GM18909 (cell line): ENCODE results near the gene CAPSL.
"Not testable (repeated sequence)": the region's sequence is repeated elsewhere in the genome, so short reads cannot be mapped to it uniquely, and the experiment has no call there.

Experiments
- ATAC-seq: cut with Tn5 transposase; IDR thresholded peaks from one replicate; pipeline ENCODE4 v1.9.1; 2021; ENCODE audit warnings: mild to moderate bottlenecking; ENCODE audit not compliant: unreplicated experiment, poor library complexity

Gene CAPSL

GRCh38 chr5:35938568-35939227, at the start of gene CAPSL:
Gene CAPSL, minus strand, starts transcription at chr5:35938622. Its CDS starts 17,502 bp downstream, at chr5:35921120.
- no peak for ATAC-seq

- no peak for ATAC-seq
Measured at GRCh38 chr5:35987776-35988175, 49.4 kb upstream of the CAPSL start.

- no peak for ATAC-seq
Measured at GRCh38 chr5:35979715-35980114, 41.3 kb upstream of the CAPSL start.

- not testable (repeated sequence) for ATAC-seq
Measured at GRCh38 chr5:35976859-35977258, 38.4 kb upstream of the CAPSL start.

GRCh38 chr5:35974570-35974969, 36.1 kb upstream of the CAPSL start:
- no peak for ATAC-seq

GRCh38 chr5:35971878-35972210, 33.4 kb upstream of the CAPSL start:
- ATAC-seq: no peak

- no peak for ATAC-seq
Measured at GRCh38 chr5:35971186-35971877, 32.9 kb upstream of the CAPSL start.

GRCh38 chr5:35963381-35963843, 25.0 kb upstream of the CAPSL start:
- ATAC-seq: no peak

- no peak for ATAC-seq
Measured at GRCh38 chr5:35960328-35960727, 21.9 kb upstream of the CAPSL start.

GRCh38 chr5:35956429-35956828, 18.0 kb upstream of the CAPSL start:
- ATAC-seq: no peak

- ATAC-seq: no peak
Measured at GRCh38 chr5:35954175-35954574, 15.8 kb upstream of the CAPSL start.

GRCh38 chr5:35947085-35947484, 8.7 kb upstream of the CAPSL start:
- no peak for ATAC-seq

- no peak for ATAC-seq
Measured at GRCh38 chr5:35939639-35940038, 1.2 kb upstream of the CAPSL start.

GRCh38 chr5:35926389-35927051, 11.9 kb downstream of the CAPSL start:
- ATAC-seq: peak; percentile 72

- ATAC-seq: peak; percentile 87
Measured at GRCh38 chr5:35924950-35925722, 13.3 kb downstream of the CAPSL start.

GRCh38 chr5:35924122-35924949, 14.1 kb downstream of the CAPSL start:
- no peak for ATAC-seq

- no peak for ATAC-seq
Measured at GRCh38 chr5:35922468-35922867, 16.0 kb downstream of the CAPSL start.

GRCh38 chr5:35921930-35922329, 16.5 kb downstream of the CAPSL start:
- no peak for ATAC-seq

- ATAC-seq: no peak
Measured at GRCh38 chr5:35920890-35921289, 17.5 kb downstream of the CAPSL start.

GRCh38 chr5:35919191-35919590, 19.2 kb downstream of the CAPSL start:
- ATAC-seq: no peak
